ENCODE measurements around the gene CKM.

The CKM gene

GRCh38 chr19:45322744-45323281 lies at the start of gene CKM:
TSS of gene CKM (minus strand) at chr19:45322875. CDS start at chr19:45319713, 3,162 bp downstream.
- DNase-seq (ENCODE audit: low read depth in 1 of 2, low spot score in 1 of 2): no peak

- peak; percentile 99 for DNase-seq (ENCODE audit: low read depth in 1 of 2, low spot score in 1 of 2)
Measured at GRCh38 chr19:45370410-45371204, 47.9 kb upstream of the CKM start, which contains the start of gene ERCC2. TSS of gene ERCC2 (minus strand) at chr19:45370573. CDS start at chr19:45370540, 33 bp downstream.

GRCh38 chr19:45368737-45369340 lies 46.2 kb upstream of the CKM start:
- DNase-seq (ENCODE audit: low read depth in 1 of 2, low spot score in 1 of 2): no peak

- no peak for DNase-seq (ENCODE audit: low read depth in 1 of 2, low spot score in 1 of 2)
Measured at GRCh38 chr19:45368127-45368526, 45.5 kb upstream of the CKM start.

- no peak for DNase-seq (ENCODE audit: low read depth in 1 of 2, low spot score in 1 of 2)
Measured at GRCh38 chr19:45364696-45365095, 42.0 kb upstream of the CKM start.

GRCh38 chr19:45363861-45364459 lies 41.3 kb upstream of the CKM start:
- no peak for DNase-seq (ENCODE audit: low read depth in 1 of 2, low spot score in 1 of 2)

GRCh38 chr19:45362291-45362690 lies 39.6 kb upstream of the CKM start:
- DNase-seq (ENCODE audit: low read depth in 1 of 2, low spot score in 1 of 2): no peak

GRCh38 chr19:45361608-45362007 lies 38.9 kb upstream of the CKM start:
- DNase-seq (ENCODE audit: low read depth in 1 of 2, low spot score in 1 of 2): no peak

GRCh38 chr19:45358213-45358792 lies 35.6 kb upstream of the CKM start:
- DNase-seq (ENCODE audit: low read depth in 1 of 2, low spot score in 1 of 2): no peak

GRCh38 chr19:45357445-45357783 lies 34.7 kb upstream of the CKM start:
- DNase-seq (ENCODE audit: low read depth in 1 of 2, low spot score in 1 of 2): no peak

GRCh38 chr19:45356760-45357444 lies 34.2 kb upstream of the CKM start:
- DNase-seq (ENCODE audit: low read depth in 1 of 2, low spot score in 1 of 2): no peak

- no peak for DNase-seq (ENCODE audit: low read depth in 1 of 2, low spot score in 1 of 2)
Measured at GRCh38 chr19:45355910-45356309, 33.2 kb upstream of the CKM start.

- DNase-seq (ENCODE audit: low read depth in 1 of 2, low spot score in 1 of 2): no peak
Measured at GRCh38 chr19:45355402-45355801, 32.7 kb upstream of the CKM start.

- DNase-seq (ENCODE audit: low read depth in 1 of 2, low spot score in 1 of 2): no peak
Measured at GRCh38 chr19:45354241-45354842, 31.7 kb upstream of the CKM start.

- DNase-seq (ENCODE audit: low read depth in 1 of 2, low spot score in 1 of 2): no peak
Measured at GRCh38 chr19:45352914-45353796, 30.5 kb upstream of the CKM start.

- DNase-seq (ENCODE audit: low read depth in 1 of 2, low spot score in 1 of 2): no peak
Measured at GRCh38 chr19:45352471-45352870, 29.8 kb upstream of the CKM start.

- no peak for DNase-seq (ENCODE audit: low read depth in 1 of 2, low spot score in 1 of 2)
Measured at GRCh38 chr19:45352062-45352461, 29.4 kb upstream of the CKM start.

- DNase-seq (ENCODE audit: low read depth in 1 of 2, low spot score in 1 of 2): no peak
Measured at GRCh38 chr19:45351401-45351952, 28.8 kb upstream of the CKM start.

- DNase-seq (ENCODE audit: low read depth in 1 of 2, low spot score in 1 of 2): no peak
Measured at GRCh38 chr19:45350477-45351058, 27.9 kb upstream of the CKM start.

Measured in activated T-helper 1 cell treated with anti-CD3 and anti-CD28 coated beads, Interleukin-2, amount 50 U/mL, for 16 hours (primary cell).